Stimulated activated CD8-positive, alpha-beta memory T cell treated with anti-CD3 and anti-CD28 coated beads, Interleukin-2, amount 100 ng/mL, for 48 hours (primary cell): ENCODE data around the gene IL11RA.

Experiments
- DNase-seq, 2 donors: peaks; one replicate each; pipeline ENCODE4 v3.0.0-alpha.2; 2020; ENCODE audit warnings: low read depth in 2 of 2

IL11RA gene

DNA sequence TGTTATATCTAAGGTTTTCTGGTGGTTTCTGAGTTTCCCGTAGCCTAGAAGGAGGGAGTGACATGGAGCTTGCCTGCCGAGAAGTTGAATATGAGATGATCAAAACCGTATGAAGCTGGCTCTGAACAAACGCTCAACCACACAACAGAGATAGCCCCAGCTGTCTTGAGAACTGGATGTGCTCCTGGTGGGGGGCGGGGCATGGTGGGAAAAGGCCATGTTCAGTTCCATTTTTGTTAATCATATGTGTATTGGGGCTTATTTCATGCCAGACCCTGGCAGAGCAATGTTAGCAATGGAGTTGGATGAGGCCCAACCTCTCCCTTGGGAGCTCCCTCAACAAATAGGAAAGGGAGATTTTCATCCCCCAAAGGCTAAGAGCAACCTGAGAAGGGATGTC lies 34.2 kb downstream of the IL11RA start:
- DNase-seq = no peak

DNA sequence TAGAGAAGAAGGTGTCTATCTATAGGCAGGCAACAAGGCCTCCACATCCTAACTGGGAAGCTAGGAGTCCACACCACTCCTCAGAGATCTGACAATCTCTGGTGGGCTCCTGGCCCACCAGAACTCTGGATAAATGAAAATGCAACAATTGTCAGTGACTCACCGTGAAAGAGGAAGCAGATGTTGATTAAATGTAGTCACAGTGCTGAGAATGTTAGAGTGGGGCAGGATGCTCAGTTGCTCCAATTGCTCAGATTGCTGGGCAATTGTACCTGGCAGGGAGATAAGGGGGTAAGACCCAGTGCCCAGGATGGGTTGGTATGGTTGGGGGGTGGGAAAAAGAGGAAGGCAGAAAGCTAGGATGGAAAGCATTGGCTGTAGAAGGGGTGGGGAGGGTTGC lies 34.7 kb downstream of the IL11RA start:
- no peak for DNase-seq

DNA sequence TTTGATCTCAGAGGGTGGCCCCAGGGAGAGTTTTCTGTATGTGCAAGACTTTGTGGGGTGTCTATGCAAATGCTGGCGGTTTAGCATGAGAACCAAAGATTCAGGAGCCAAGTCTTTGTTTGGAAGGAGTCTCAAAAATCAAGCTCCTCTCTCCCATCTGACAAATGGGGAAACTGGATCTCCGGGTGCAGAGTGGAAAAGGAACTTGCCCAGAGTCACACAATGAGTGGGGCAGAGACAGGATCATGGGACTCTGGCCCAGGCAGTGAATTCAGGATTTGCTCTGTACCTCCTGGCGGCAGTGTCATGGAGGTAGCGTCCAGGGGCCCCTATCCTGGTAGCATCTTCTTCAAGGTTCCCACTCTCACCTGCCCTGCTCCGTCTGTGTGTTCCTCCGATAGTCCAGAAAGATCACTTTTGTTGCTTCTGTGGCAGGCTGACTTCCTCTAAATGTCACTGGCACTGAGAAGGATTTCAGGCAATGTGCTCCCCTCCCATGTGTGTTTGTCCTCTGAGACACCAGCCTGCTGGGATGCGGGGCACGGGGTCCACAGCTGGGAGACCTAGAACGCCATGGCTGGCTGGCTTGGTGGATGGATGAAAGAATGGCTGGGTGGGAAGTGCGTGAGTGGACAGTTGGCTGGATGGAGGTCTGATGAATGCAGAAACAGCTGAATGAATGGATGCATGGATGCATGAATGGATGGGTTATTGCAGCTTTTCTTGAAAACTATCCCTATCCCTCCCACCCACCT lies 35.5 kb downstream of the IL11RA start:
- no peak for DNase-seq

DNA sequence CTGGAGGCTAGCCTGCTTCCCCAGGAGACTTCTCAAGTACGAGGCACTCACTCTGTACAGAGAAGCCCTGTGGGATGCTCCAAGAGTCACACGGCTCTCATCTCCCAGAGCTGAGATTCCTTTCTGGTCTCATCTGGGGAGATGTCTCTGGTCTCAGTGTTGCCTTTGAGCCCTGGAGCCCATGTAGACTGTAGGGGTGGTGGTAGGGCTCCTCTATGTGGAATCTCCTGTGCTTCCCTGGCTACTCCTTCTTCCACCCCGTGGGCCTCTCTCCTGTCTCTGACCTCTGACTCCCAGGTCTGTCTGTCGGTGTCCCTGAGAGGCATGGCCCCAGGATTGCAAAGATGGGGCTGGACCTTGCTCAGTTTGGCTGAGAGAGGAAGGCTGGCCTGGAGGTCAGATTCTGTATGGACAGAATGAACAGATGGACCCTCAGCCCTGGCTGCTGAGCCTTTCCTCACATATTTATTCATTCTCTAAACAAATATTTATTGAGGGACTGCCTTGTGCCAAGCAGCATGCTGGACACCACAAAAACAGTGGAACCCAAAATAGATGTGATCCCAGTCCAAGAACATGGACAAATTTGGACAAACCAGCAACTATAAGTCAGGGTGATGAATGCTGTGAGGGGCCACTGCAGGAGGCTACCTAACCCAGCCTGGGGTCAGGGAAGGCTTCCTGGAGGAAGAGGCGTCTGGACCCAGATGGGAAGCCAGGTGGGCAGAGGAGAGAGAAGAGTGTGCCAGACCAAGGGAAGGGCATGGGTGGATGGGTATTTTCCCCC lies 36.5 kb downstream of the IL11RA start:
- DNase-seq = no peak

DNA sequence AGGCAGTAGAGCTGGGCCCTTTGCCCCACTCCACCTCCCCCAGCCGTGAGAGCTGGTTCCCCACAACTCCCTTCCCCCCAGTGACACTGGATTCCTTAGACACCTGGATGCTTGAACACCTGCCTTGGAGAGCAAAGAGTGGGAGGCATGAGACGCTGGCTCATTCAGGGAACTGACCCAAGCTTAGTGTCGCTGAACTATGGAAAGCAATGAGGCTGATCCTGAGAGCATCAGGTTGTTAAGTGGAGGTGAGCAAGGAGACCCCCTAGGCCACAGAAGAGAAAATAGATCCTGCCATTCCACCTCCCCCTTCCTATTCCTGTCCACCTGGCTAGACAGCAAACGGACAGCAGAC lies 37.1 kb downstream of the IL11RA start:
- DNase-seq = no peak

DNA sequence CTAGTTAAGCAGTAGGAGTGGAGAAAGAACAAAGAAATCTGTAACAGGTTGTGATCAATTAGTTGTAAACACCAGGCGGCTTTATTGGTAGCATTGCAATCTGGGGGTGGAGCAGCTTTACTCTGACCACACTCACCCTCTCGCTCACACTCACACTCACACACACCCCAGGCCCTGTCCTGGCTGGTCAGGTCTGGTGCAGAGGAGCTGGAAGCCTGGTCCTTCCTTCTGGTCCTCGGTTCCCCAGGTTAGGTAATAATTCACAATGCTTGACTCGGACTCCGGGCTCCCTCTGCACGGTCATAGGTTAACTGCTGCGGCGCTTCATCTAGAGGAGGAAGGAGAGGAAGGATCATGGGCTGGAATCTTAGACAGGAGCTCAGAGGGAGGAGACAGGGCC lies 37.5 kb downstream of the IL11RA start:
- no peak for DNase-seq

DNA sequence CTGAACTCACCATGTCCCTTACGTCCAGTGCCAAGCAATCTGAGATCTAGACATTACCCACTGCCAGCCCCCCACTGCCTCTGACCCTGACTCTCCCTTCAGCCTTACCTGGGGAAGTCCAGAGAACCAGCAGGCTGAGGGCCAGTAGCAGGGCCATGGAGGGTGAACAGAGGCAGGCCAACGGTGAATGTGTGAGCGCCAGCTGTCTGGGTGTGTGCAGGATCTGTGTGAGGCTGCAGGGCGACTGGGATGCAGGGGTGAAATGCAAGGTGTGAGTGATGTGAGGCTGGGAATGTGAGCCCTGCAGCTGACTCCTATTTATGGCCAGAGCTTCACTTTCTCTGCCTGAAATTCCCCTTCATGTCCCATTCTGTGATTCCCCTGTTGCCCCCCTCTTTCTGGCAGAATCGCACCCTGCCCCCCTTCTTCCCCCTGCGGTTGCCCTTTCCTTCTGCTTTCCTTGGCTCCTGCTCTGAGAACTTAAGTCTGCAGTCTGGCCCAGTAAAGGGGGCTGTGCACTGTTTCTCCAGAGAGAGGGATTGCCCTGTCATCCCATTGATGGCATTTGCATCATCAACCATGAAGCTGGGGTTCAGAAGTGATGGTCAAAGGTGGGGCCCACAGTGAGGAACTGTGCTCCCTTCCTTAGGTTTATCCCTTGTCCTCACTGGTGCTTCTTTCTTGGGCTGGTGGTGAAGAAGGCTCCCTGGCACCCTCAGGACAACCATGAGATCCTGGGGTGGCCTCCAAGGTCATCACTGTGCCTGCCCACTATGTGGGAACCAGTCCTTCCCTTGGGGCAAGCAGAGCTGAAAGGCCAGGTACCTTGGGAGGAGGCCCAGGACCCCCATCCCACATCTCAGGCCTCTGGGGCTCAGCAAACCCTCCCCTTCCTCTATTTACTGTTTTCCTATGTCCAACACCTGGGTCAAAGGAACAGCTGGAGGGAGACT lies 39.3 kb downstream of the IL11RA start, which contains the start of gene CCL19:
Gene CCL19 (minus strand): TSS at position 294 of the 953 bp plus-strand sequence. CDS start 137 bp downstream, at position 157.
- no peak for DNase-seq

DNA sequence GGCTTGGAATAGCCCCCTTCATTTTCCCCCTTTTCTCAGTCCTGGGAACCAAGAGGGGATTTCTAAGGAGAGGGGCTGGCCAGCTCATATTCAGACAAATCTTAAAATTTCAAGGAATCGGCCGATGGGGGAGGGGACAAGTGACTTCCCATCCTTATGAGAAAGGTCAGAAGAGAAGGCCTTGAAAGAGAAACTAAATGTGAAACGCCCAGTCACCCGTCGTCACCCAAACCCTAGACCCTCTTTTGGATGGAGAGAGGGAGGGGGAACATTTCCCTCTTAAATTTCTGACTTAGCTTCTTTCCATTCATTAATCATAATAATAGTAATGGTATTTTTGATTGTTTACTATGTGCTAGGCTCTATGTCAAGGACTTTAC lies 39.9 kb downstream of the IL11RA start:
- DNase-seq = no peak

DNA sequence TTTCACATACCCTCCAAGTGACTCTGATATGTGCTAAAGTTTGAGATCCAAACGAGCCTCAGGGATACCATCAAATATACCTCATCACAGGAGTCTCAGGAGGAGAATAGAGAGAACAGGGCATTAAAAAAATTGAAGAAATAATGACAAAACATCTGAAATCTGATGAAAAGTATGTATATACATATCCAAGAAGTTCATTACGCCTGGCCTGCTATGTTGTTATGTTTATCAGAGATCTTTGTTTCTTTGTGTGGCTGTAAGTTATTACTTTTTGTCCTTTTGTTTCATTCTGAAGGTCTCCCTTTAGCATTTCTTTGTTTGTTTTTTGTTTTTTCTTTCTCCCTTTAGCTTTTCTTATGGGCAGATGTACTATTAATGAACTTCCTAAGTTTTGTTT lies 41.6 kb downstream of the IL11RA start:
- no peak for DNase-seq

DNA sequence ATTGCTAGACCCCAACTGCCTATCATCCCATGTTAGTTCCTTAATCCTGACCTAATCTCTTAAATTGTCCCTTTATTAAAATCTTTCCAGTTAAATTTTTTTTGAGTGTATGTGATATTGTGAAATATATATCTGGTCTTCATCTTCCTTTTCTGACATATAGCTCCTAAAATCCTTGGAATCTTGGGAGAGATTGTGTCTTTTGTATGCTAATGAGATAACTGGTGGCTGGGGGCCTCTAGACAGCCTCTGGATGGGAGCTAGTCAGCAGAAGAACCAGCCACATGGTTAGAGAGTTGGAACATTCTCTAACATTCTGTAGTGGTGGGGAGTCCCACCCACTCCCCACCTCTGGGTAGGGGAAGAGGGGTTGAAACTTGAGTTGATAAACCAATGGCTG lies 42.8 kb downstream of the IL11RA start:
- no peak for DNase-seq

DNA sequence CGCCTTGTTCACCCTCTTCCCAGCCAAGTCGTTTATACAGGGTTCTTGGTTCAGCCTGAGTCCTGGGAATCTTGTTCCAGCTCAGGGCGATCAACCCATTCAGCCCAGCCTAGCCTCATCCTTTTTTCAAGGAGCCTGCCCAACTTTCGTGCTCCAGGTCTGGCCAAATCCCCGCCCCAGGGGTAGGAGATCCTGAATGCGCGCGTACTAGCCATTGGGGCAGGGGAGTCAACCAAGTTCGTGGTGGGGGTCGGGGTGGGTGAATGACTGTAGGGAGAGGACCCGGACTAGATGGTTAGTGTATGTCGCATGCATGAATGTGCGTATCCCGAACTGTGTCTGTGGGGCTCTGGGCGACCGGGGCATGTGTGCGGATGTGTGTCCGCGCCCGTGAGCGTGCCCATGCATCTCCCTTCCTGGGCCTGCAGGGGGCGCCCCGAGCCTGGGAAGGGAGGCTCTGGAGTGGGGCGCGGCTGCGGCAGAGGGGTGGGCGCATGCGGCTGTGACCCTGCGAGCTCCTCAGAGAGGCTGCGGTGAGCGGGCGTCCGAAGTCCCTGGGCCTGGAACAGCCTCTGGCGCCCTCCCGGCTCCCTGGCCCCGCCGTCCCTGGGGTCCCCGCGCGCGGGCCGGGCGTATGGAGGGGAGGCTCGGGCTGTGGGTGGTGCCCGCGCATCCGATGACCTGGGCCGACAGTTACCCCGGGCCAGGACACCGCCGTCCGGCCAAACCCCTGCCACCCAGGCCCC lies 49.2 kb downstream of the IL11RA start:
- DNase-seq = peak; percentile 68 to 70

DNA sequence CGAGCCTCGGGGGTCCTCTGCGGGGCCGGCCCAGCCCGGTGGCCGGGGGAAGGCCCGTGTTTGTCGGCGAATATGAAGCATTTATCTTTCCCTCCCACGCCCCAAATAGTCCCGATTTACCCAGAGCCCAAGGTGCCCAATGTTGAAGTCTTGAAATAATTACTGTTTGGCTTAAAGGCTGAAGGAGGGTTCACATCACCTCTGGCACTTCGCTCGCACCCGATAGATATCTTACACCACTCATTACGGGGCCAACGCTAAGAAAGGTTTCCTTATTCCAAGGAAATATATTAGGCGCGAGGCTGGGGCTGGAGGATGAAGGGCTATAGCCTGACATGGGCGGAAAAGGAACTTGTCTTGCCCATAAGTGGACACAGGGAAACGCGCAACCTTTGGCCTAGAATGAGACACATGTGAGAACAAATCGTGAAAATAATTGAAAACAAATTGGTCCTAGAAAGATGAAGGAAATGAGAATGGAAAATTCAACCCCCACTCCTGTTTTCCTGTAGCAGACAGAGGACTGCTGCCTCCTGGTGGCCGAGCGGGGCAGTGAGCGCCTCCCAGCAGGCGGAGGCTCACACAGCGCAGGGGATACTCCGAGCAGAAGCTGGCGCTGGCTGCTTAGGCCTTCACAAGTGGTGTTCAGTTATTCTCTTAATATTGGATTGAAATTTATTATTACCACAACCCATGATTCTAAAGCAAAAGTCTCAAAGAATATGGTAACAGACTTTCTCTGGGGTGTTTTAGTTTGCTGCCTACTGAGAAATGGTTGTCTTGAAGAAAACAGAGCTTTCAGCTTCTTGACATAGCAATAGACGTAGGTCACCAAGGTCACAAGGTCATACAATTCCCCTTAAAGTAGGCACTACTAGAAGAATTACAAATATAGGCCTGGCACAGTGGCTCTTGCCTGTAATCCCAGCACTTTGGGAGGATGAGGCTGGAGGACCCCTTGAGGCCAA lies 50.1 kb downstream of the IL11RA start:
- DNase-seq = peak; percentile 75 to 77

DNA sequence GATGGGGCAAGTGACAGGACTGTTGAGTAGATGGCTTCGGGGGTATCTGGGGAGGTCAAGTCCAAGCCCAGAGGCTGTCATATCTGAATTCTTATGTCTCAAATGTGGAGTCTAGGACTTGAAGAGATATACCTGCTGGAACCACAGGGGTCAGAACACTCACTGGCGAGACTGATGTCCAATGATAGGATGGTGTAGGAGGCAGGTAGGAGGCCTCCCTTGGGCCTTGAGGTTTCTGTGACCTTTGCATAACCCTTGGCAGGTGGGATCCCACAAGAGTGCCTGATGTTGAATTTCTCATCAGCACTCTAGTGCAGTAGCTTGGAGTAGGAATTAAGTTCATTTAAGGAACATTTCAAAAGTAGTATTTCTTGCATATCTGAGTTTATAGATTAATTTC lies 55.1 kb downstream of the IL11RA start:
- no peak for DNase-seq

DNA sequence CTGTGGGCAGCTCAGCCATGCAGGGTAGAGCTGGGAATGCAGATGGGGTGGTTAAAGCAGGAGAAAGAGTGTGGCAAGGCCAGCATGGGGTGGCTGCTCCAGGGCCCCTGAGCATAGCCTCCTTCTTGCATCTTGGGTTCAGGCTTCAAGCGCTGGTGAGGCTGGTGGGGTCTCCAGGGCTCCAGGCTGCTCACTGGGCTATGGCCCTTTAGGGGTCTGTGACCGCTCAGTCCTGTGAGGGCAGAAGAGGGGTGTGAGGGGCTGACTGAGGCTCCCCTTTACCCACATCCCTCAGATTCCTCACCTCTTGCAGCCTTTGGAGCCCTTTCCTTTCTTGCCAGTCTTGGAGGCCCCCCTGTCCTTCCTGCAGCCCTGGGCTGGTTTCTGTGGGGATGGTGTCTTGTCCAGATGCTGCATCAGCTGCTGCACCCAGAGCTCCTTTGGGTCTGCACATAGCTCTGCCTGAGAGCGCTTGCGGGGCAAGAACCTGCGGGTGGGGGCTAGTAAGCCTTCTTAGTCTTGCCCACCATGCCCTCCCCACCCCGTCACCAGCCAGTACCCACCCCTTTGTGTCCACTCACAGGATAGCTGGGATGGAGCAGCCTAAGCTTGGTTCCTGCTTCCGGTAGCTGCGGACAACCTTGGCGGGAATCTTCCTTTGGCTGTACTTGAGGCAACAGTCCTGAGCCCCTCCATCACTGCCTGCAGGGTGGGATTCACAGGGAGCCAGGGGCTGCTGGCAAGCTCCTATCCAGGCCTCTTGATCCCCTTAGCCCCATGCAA lies 57.4 kb downstream of the IL11RA start:
- no peak for DNase-seq

DNA sequence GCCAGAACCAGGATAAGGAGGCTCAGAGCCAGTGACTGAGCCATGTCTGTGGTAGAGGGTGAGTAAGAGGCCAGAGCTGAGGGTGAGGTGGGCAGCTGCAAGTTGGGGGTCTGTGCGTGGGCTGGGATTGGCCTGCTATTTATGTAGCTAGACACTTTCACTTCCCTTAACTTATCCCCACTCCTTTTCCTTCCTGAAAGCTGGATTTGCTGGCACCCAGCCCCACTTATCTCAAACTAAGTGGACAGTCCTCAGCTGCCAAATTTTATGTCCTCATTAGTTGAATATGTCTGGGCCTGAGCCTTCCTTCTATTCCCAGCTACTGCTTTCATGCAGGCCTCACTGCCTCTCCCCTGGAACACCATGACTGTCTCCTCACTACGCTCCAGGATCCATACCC lies 58.0 kb downstream of the IL11RA start, which contains the start of gene CCL21:
Gene CCL21 (minus strand): TSS at position 114 of the 400 bp plus-strand sequence. CDS start 70 bp downstream, at position 44.
- DNase-seq = no peak
